HepG2 (cell line): ENCODE results near the gene KCTD19. TPM values are rescaled to one million over a fixed set of nuclear protein-coding genes. Genes with fewer than 3 reads are reported as not detected.

Experiments used
- ATAC-seq: fragments of 200-7000 bp; cut with Tn5 transposase; 3 replicates; pipeline ENCODE4 v1.9.1; 2020; ENCODE audit warnings: mild to moderate bottlenecking, moderate library complexity
- BruUV-seq: library from RNA; stranded (reverse); fragments of 400-500 nt; replicated peaks from 2 replicates; lab custom pipeline; 2021; lab: Mats Ljungman, UMichigan
- CTCF ChIA-PET: fragments of 300-600 bp; formaldehyde crosslinking; extraction: SDS; loops from one replicate; lab custom pipeline; 2021; ENCODE audit warnings: low total read pairs, inconsistent platforms, low intra/inter-chr PET ratio; lab: Yijun Ruan, JAX
- POLR2A ChIA-PET: fragments of 350-600 bp; sonication (Branson Sonifier 250); formaldehyde crosslinking; loops from one replicate; lab custom pipeline; 2020; ENCODE audit warnings: antibody characterized with exemption, inconsistent platforms; lab: Yijun Ruan, JAX
- DNase-seq: peaks from one replicate; pipeline ENCODE4 v3.0.0-alpha.2; 2015; ENCODE audit warnings: low spot score
- FAIRE-seq: peaks from 3 replicates; lab custom pipeline; 2011; peaks lifted over from hg19 to GRCh38; lab: Jason Lieb, UNC
- H2AFZ ChIP-seq: one replicate; pipeline ENCODE4 v1.6.1; 2011; ENCODE audit warnings: low read length, inconsistent platforms
- H3K27ac ChIP-seq: fragments of 300-600 bp; 3 replicates; pipeline ENCODE4 v1.8.0; 2011; ENCODE audit warnings: mixed run types, mild to moderate bottlenecking, mixed read lengths, low read length, inconsistent platforms; ENCODE audit not compliant: insufficient read depth; ENCODE audit errors: extremely low read length
- H3K27me3 ChIP-seq, 2 experiments: fragments of 200-600 bp in 1 of 2; 2 replicates in 1 of 2; 3 replicates in 1 of 2; pipeline versions ENCODE4 v1.6.0 to v1.8.0; 2011; ENCODE audit warnings: low read length in 2 of 2, mild to moderate bottlenecking in 2 of 2, moderate library complexity in 2 of 2, inconsistent platforms in 1 of 2; ENCODE audit not compliant: insufficient read depth in 2 of 2, control insufficient read depth in 1 of 2
- H3K36me3 ChIP-seq, 2 experiments: fragments of 200-600 bp in 1 of 2; replicated peaks in 1 of 2; 2 replicates in 1 of 2; 3 replicates in 1 of 2; pipeline versions ENCODE4 v1.5.1 to v1.8.0; 2011; ENCODE audit warnings: low read length in 2 of 2, inconsistent platforms in 1 of 2; ENCODE audit not compliant: insufficient read depth in 2 of 2, control insufficient read depth in 1 of 2
- H3K4me1 ChIP-seq: 2 replicates; pipeline ENCODE4 v1.5.1; 2012; ENCODE audit warnings: low read length, inconsistent platforms; ENCODE audit not compliant: insufficient read depth
- H3K4me2 ChIP-seq: 2 replicates; pipeline ENCODE4 v1.6.0; 2011; ENCODE audit warnings: low read depth, low read length, inconsistent platforms
- H3K4me3 ChIP-seq, 3 experiments: fragments of 200-600 bp in 1 of 3; sonication (generic), shearing (Covaris generic) in 1 of 3; replicated peaks in 1 of 3; 2 replicates each; pipeline ENCODE4 v1.5.1; 2011 to 2016; ENCODE audit warnings: low read length in 3 of 3, inconsistent platforms in 2 of 3, low read depth in 2 of 3, mild to moderate bottlenecking in 2 of 3, control low read depth in 1 of 3, mixed read lengths in 1 of 3; ENCODE audit not compliant: insufficient read depth in 1 of 3
- H3K79me2 ChIP-seq: one replicate; pipeline ENCODE4 v1.6.1; 2011; ENCODE audit warnings: low read length, inconsistent platforms; ENCODE audit not compliant: insufficient read depth
- H3K9ac ChIP-seq: 2 replicates; pipeline ENCODE4 v1.6.0; 2011; ENCODE audit warnings: mild to moderate bottlenecking, low read depth, low read length, inconsistent platforms; ENCODE audit not compliant: insufficient read depth
- H3K9me3 ChIP-seq: 2 replicates; pipeline ENCODE4 v1.5.1; 2012; ENCODE audit warnings: mild to moderate bottlenecking, low read length
- H4K20me1 ChIP-seq: 2 replicates; pipeline ENCODE4 v1.6.0; 2011; ENCODE audit warnings: inconsistent platforms, mild to moderate bottlenecking, low read length, moderate library complexity; ENCODE audit not compliant: insufficient read depth
- EED ChIP-seq: sonication (generic); formaldehyde crosslinking; IDR thresholded peaks from 2 replicates; pipeline ENCODE4 v1.5.0; 2020; ENCODE audit warnings: mild to moderate bottlenecking, missing genetic modification reagents
- FOXA1 ChIP-seq, 2 experiments: fragments of 450-650 bp in 1 of 2; sonication (generic) in 1 of 2; formaldehyde crosslinking in 1 of 2; IDR thresholded peaks; 2 replicates each; pipeline versions ENCODE4 v1.4.0 to v1.6.1; 2016 to 2020; ENCODE audit warnings: missing genetic modification reagents in 1 of 2
- HCFC1 ChIP-seq: fragments of 150-350 bp; IDR thresholded peaks from 2 replicates; pipeline ENCODE4 v1.6.1; 2014; ENCODE audit warnings: low read depth, low read length
- KDM2A ChIP-seq: sonication (generic); formaldehyde crosslinking; IDR thresholded peaks from 2 replicates; pipeline ENCODE4 v1.4.0; 2020; ENCODE audit warnings: low read depth, missing genetic modification reagents, borderline replicate concordance
- MBNL3 ChIP-seq: fragments of 250-450 bp; sonication (Bioruptor Pico); conservative IDR thresholded peaks from 2 replicates; pipeline ENCODE4 v1.8.0; 2022; ENCODE audit warnings: mild to moderate bottlenecking, inconsistent platforms
- PITX1 ChIP-seq: sonication (generic); formaldehyde crosslinking; IDR thresholded peaks from 2 replicates; pipeline ENCODE4 v1.5.1; 2020; ENCODE audit warnings: mild to moderate bottlenecking, missing genetic modification reagents
- POLR2A ChIP-seq, 2 experiments: IDR thresholded peaks; 2 replicates each; pipeline ENCODE4 v1.6.1; 2011; ENCODE audit warnings: low read depth in 2 of 2, low read length in 2 of 2, mild to moderate bottlenecking in 1 of 2, moderate library complexity in 1 of 2; ENCODE audit not compliant: insufficient read depth in 1 of 2
- POLR2AphosphoS2 ChIP-seq: IDR thresholded peaks from 2 replicates; pipeline ENCODE4 v1.6.1; 2011; ENCODE audit warnings: low read depth, low read length, improper control_type of control experiment
- ZC3H13 ChIP-seq: sonication (generic); formaldehyde crosslinking; IDR thresholded peaks from 2 replicates; pipeline ENCODE4 v1.8.1; 2023; ENCODE audit warnings: mild to moderate bottlenecking, missing genetic modification reagents, moderate library complexity
- ZNF224 ChIP-seq: sonication (generic); formaldehyde crosslinking; IDR thresholded peaks from 2 replicates; pipeline ENCODE4 v1.5.0; 2020; ENCODE audit warnings: mild to moderate bottlenecking, missing genetic modification reagents
- ZNF329 ChIP-seq: sonication (generic); formaldehyde crosslinking; IDR thresholded peaks from 2 replicates; pipeline ENCODE4 v1.9.0; 2021; ENCODE audit warnings: low read depth, mild to moderate bottlenecking, missing genetic modification reagents
- ZNF644 ChIP-seq: IDR thresholded peaks from 2 replicates; pipeline ENCODE4 v1.6.1; 2016; ENCODE audit warnings: low read depth
- WGBS: methylation state at CpG from one replicate; pipeline ENCODE4 v1.1.6; 2017; ENCODE audit warnings: low lambda C conversion rate; 5-methylcytosine and 5-hydroxymethylcytosine counted together
- in situ Hi-C: cut with HindIII; loops from 2 replicates; pipeline ENCODE4 v1.10.0; 2017; ENCODE audit warnings: low pct_unique_long_range_greater_than_20kb; ENCODE audit not compliant: extremely low pct_ligation_motif_present
- intact Hi-C: fragments of 100-400 bp; cut with micrococcal nuclease; formaldehyde crosslinking; loops from one replicate; pipeline ENCODE4 v1.10.0; 2022; ENCODE audit not compliant: unreplicated experiment
- polyA plus RNA-seq, 8 experiments: library from polyadenylated mRNA; depleted of rRNA in 3 of 8; stranded (reverse) in 7 of 8; unstranded in 1 of 8; fragments of >200 nt; fragmentation: Illumina TruSeq in 4 of 8; extraction: Trizol in 4 of 8; gene quantifications; 2 replicates each; pipeline versions ENCODE4 v1.2.1 to v1.2.3, GENCODE V29; 2011 to 2016; ENCODE audit warnings: low read depth in 4 of 8, missing spikeins in 1 of 8, mixed read lengths in 1 of 8; ENCODE audit not compliant: insufficient read depth in 1 of 8
- total RNA-seq, 5 experiments: library from RNA; depleted of rRNA; stranded (reverse); fragments of >200 nt; fragmentation: Illumina TruSeq; extraction: Trizol; gene quantifications; 2 replicates each; pipeline ENCODE4 v1.2.3, GENCODE V29; 2016; ENCODE audit warnings: low read depth in 1 of 5
- TF ChIP-seq, protein P1 (sequence below): sonication (generic); formaldehyde crosslinking; IDR thresholded peaks from 2 replicates; pipeline ENCODE4 v1.4.0; 2020; ENCODE audit warnings: missing genetic modification reagents; ENCODE audit errors: not compliant biosample characterization
- TF ChIP-seq, protein P2 (sequence below): IDR thresholded peaks from 2 replicates; pipeline ENCODE4 v1.6.1; 2012; ENCODE audit warnings: inconsistent platforms

KCTD19 gene
- total and polyA plus RNA-seq, 2 of the 13 experiments (the other 11 are each of a cell fraction or from before 2014, with no cell fraction given), result not detected

DNA sequence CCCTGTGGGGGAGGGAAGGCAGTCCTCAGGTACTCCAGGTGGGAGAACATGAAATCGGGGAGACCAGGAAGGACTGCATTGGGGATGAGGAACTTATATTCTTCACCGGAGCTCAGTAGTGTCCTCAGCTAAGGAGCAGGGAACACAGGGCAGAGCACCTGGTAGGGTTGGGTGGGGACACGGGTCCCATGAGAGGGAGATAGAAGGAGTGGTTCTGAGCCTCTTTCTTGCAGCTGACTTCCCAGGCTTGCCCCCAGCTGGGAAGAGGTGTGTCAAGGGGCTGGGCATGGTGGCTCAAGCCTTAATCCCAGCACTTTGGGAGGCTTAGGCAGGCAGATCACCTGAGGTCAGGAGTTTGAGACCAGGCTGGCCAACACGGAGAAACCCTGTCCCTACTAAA, 81.4 kb downstream of the KCTD19 start (continued):
- no peak for TF ChIP-seq MBNL3 (CRISPR knock-in tag)
- TF ChIP-seq ZNF224 (CRISPR knock-in tag), result no peak
- no peak for TF ChIP-seq PITX1 (CRISPR knock-in tag)
- TF ChIP-seq EED (CRISPR knock-in tag), result no peak
- TF ChIP-seq POLR2A (IDR thresholded peaks at IDR 0.05; ENCODE audit: insufficient read depth in 1 of 2, low read depth in 2 of 2, low read length in 2 of 2), result no peak
- no peak for TF ChIP-seq ZNF644
- no peak for TF ChIP-seq HCFC1

- Histone ChIP-seq H4K20me1 (no peaks in the 10 kb centered on the region), H3K79me2 (no peaks in the 10 kb centered on the region), H3K27ac (peak overlapping the region; percentile 73), H3K9me3 (no peaks in the 10 kb centered on the region), H2AFZ (no peak overlapping the region), H3K9ac (no peak overlapping the region), H3K4me2 (no peak overlapping the region), H3K36me3 (peaks cover 2 to 5% of the 10 kb centered on the region in 2 experiments; a peak in 3 of 5 replicates), H3K4me3 (no peak overlapping the region), H3K4me1 (peaks cover 62% of the 10 kb centered on the region), H3K27me3 (peaks cover 0 to 11% of the 10 kb centered on the region in 2 experiments; a peak in 3 of 5 replicates)
- ChIA-PET POLR2A (interaction anchor here (4.5 to 6.1 kb wide), 2 partner anchors 12 to 18 kb away, joined by 24 to 71 read pairs; partner anchors contain the start of gene TMEM208), CTCF (no interaction called here)
- BruUV-seq, result no TSS peak
- no peak for ATAC-seq
- 84% methylated on average over 5 of the region's 5 CpGs for WGBS
- no peak for FAIRE-seq
- TF ChIP-seq POLR2AphosphoS2 (0 out of 2 replicates have a peak, but pooled peaks have one; percentile 23), KDM2A (0 out of 2 replicates have a peak, but pooled peaks have one; percentile 37), ZNF329 (no peak), FOXA1 (IDR thresholded peaks at IDR 0.05) (no peak), FOXA1 (CRISPR knock-in tag; IDR thresholded peaks at IDR 0.05) (peak; percentile 14; the same call in 1 of the 2 replicates), ZC3H13 (CRISPR knock-in tag) (no peak)
- TF ChIP-seq, protein P1, sequence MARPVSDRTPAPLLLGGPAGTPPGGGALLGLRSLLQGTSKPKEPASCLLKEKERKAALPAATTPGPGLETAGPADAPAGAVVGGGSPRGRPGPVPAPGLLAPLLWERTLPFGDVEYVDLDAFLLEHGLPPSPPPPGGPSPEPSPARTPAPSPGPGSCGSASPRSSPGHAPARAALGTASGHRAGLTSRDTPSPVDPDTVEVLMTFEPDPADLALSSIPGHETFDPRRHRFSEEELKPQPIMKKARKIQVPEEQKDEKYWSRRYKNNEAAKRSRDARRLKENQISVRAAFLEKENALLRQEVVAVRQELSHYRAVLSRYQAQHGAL (CRISPR knock-in tag), result no peak
- TF ChIP-seq, protein P2, sequence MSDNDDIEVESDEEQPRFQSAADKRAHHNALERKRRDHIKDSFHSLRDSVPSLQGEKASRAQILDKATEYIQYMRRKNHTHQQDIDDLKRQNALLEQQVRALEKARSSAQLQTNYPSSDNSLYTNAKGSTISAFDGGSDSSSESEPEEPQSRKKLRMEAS, result 0 out of 2 replicates have a peak, but pooled peaks have one; percentile 6
- intact Hi-C loops (no loop called here), in situ Hi-C loops (no loop called here)
- DNase-seq, result no peak
Measured at GRCh38 chr16:67244387-67245185, 82.0 kb downstream of the KCTD19 start.
